DMS53 (cell line): Measurements from ENCODE around the gene SLC23A2.
"Not testable (repeated sequence)": the region's sequence is repeated elsewhere in the genome, so short reads cannot be mapped to it uniquely, and the experiment has no call there.

Source experiments
- DNase-seq: peaks from one replicate; lab custom pipeline; 2025; lab: John Stamatoyannopoulos, UW

Gene SLC23A2

DNA sequence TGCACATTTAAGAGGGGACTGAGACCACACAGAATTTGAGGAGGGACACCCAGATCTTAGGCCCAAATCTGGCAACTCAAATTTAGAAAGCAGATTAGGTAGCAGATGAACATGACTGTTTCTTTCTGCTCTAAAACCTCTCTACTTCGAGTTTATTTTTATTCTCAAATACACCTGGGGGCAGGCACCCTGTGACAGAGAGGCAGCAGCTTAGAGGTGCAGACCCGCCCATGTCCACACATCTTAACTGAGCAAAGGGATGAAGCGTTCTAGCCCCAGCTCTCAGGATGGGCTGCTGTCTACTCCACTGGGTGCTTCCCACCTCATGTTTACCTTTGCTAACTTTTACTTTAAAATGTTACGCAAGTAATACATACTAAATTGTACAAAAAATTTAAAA is 125.0 kb downstream of the SLC23A2 start:
- DNase-seq: no peak

DNA sequence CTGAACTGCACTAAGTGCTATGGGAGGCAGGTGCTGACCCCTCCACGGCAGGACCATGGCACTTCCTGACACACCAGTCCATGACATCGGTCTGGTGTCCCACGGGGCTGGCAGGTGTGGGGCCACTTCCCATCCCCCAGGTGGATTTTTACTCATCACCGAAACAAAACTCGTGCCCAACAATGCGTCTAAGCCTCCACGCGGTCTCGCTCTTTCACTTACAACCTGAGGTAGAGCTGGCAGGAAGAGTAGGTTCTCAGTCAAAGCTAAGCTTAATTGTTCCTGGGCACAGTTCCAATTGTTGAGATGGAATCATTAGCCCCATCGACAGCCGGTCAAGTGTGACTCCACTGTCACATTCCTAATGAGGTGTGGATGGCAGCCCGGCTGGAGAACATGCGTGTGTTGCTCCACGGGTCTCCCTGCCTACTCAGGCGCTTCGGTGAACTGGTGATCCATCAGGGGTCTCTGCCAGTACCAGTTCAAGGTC is 125.7 kb downstream of the SLC23A2 start:
- DNase-seq: peak; percentile 70

DNA sequence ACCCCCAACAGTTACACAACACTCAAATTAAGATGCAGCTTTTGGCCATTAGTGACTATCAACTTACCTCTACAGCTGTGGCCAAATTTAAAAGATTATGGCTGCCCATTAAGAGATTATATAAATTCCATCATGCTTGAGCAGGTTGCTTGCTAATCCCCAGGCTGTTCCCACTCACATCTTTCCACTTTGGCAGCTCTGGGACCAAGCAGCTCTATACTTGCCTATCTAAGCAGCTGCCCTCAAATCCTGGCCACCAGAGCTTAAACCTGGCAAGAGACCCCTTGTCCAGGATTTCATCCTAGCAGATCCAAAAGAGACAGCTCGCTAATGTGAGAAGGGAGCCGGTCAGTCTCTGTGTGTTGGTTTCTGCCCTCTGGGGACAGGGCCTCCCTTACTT is 127.9 kb downstream of the SLC23A2 start:
- no peak for DNase-seq

DNA sequence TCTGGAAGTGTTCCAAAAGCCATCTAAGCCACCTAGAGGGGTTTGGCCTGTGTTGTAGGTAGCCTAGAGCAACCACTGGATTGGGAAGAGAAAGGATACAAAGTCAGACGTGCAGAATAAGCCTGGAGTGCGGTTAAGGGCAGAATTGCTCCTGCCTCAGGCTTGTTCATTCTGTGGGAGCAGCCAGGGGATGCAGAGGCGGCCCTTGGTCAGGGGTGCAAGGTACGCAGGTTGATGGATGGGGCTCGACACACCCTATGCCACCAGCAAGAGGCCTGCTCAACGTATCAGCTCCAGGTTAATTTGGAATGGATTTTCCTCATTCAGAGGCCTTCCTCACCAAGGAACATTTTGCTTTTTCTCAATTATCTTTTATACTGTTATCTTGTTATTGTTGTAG is 129.8 kb downstream of the SLC23A2 start:
- DNase-seq: no peak

DNA sequence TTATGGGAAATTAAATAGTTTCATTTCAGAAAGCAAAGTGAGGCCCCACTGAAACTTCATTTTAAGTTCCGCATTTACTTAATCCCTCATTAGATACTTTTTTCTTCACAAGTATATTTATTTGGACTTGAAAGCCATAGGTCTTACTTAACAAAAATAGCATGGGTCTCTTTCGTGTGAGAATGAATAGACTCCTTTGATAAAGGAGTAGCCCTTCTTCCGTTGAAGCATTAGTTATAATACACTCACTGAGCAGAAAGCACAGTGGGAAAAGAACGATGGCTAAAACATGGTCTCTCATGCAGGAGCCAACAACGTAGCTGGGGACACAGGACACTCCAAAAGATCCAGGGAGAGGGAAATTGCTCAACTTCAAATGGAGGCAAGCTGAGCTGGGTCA is 130.4 kb downstream of the SLC23A2 start:
- no peak for DNase-seq

DNA sequence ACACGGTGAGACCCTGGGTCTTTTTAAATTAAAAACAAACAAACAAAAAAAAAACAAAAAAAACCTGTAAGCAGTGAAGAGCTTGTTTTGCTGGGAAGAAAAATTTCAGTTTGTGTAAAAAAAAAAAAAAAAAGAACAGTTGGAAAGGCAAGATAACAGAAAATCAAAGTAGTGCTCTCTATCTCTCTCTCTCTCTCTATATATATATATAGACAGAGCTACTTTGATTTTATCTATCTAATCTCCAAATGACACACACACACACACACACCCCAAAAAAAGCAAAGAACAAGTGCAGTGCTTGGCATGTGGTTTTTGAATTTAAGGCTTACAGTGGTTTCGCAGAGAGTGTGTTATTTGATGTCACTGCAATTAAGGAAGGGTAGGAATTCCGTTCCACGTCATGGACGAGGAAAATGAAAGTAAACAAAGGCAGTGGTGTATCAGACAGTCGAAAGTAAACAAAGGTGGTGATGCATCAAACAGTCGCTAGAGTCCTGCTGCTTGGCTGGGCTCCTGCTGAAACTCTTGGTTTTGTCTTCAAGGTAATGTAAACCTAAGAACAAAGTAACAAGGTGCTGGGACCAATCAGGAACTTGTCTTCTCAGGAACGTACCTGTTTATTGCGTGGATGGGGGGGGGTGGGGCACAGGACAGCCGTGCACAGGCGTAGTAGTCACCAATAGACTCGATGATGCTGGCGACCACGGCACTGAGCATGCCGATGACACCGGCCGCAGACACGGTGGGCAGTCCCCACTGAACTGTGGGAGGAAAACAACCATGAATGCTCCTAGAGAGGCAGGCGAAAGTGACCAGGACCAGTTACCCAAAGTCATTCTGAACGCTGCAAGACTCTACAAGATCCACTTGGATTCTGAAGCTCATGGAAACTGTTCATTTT is 131.8 kb downstream of the SLC23A2 start:
- DNase-seq: peak; percentile 78

DNA sequence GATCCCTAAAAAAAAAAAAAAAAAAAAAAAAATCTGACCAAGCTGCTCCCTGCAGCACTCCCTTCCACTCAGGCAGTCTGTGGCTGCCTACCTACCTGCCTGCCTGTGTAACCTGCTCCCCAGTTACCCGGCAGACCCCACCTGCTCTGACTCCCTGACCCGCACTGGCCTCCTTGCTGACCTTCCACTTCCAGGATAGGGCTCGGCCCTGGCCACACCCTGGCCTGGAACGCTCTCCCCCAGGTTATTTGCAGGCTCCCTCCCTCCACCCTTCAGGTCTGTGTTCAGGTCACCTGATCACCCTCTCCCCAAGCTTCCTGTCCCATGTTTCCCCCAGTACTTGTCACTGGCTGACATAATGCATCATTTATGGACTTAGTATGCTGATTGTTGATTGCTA is 134.3 kb downstream of the SLC23A2 start:
- no peak for DNase-seq

DNA sequence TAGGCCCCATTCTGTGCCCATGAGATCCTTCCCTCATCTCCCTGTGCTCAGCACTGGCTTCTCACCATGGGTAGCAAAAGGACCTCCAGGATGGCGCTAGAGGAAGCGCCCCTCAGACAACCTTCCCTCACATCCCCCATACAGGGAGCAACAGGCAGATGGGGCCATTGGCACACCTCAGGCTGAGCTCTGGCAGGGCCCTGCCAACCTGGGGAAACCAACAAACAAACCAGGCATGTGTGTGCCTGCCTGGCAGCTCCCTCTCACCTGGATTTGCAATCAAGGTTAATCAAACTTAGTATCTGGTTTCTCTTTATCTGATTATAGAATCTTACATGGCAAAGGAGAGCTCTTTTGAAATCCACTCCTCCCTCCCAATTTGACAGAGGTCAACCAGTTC is 134.9 kb downstream of the SLC23A2 start:
- DNase-seq: no peak

DNA sequence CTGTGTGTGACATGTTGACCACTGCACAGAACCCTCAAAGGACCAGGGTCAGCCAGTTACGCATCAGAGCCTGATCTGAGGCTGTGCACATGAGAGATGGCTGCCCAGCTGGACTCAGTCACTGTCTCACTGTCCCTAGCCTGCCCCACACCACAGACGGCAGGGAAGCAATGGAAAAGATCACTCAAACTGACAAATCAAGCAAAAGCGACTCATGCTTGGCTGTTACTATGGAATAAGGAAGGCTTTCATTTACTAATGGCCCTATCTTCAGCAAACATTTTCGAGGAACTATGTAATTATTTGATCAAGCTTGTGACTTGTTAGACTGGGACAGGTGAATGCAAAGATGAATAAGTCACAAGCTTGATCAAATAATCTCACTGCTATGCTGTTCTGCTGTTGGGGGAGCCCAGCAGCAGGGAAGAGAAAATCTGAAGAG is 137.0 kb downstream of the SLC23A2 start:
- DNase-seq: peak; percentile 68

DNA sequence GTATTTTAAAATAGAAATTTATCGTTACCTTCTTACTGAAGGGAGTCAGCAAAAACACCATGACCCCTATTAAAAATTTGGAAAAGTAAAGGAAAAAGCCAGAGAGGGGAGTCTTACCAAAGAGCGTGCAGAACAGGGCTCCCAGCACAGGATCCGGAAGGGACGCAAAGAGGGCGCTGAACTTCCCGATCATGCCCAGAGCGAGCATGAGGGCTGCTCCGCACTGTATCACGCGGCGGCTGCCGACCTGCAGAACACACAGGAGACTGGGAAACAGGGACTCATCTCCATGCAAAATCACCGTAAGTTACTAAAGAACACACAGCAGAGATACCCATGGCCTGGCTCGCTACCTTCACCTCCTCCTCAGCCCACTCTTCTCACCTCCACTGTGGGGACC is 138.6 kb downstream of the SLC23A2 start:
- no peak for DNase-seq

DNA sequence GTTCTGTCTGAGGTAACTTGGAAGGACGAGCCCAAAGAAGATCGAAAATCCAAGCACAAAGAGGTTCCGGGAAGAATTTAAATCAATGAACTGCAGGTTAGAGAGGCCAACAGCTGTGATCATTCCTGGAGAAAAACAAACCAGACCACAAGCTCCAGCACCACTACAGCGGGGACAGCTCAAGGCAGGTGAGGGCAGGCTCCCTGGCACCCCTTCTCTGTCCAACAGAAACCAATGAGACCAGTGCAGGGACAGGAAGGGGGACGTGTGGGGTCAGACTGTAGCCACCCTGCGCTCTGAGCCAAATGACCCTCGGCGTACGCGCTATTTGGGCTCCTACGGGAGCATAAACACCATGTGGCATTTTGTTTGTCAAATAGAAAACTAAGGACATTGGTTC is 139.3 kb downstream of the SLC23A2 start:
- DNase-seq: no peak

DNA sequence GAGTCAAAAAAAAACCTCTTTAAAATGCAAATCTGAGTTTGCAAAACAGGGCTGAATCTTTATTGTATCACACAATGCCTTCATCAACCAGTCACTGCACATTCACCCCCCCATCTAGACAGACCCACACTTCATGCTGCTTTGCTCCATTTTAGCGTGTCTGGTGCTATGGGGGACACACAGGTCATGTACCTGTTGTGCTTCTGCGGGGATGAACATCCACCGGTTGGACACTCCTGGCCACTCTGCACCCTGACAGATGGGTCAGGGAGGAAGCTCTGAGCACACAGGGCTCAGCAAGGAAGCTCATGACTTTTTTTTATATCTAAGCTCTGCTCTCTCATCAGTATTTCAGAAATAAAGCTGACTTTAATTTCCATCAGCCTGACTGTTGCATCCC is 143.3 kb downstream of the SLC23A2 start:
- DNase-seq: no peak

DNA sequence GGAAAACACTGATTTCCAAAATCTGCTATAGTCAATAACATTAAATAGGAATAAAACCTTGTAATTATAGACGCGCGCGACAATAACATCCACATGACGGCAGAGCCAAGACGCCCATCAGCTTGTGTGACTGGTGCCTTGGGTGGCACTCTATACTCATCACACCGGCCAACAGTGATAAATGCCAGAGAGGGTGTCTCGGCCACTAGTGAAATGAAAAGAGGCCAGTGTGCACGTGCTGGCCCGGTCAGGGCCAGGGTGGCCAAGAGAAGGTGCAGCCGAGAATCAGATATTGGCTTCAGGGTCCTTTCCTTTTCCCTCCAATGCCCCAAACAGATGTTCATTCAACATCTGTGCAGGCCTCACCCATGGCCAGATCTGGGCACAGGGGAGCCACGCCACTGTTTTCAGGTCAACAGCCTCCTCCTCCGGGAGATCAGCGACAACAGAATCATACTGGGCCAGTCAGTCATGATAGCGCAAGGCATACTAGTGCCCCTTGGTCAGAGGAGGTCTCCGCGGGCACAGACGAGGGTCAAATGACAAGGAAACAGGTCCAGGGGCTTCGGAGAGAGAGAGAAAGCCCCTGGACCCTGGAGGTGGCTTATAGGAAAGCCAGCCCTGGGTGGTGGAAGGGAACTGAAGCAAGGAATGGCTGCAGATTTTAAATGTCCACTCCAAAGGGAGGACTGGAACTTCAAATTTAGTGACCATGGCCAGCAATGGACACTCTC is 145.1 kb downstream of the SLC23A2 start:
- DNase-seq: no peak

DNA sequence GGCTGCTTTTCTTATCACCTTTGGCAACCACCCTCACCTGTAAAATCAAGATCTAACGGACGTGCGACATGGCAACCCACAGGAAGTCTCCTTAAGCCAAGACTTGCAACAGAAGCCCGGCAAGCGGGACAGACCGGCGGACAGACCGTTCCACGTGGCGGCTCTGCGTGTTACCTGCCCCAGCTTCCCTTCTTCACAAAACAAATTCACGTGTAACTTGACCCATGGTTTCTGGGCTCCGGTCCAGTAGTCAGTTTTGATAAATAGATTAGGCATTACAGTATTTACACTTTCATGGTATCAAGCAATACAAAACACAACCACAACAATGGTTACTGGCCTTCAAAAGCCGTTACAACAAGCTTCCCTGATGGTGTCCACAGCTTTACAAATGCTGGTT is 145.8 kb downstream of the SLC23A2 start:
- no peak for DNase-seq

DNA sequence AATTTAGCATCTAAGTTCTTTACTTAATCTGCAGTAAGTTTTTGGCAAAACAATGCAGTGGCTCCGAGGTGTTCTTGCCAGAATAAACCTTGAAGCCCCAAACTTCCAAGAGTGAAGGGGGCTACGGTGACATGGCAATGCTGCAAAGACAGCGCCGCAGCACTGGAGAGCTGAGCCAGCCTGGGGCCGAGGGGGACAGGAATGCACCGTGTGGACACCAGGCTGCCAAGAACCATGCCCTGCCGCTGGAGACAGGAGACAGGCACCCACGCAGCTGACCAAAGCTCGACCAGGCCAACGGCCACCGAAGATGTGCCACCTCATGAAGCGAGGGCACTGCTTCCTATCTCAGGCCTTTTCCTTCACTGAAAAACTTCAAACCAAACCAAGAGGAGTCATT is 146.2 kb downstream of the SLC23A2 start:
- DNase-seq: no peak

DNA sequence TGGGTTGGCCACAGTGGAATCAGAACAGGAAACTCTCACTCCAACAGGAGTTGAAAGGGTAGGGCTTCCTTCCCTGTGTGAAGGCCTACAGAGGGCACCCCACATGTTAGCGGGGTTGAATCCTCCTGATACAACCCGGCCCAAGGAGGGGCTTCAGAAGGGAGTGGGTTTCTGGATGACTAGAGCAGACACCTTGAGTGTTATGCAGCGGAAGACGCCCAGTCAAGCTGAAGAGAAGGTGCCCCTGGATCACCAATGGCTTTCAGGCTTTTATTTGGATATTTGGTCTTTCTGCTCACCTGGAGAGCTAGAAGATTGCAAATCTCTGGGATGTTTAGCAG is 146.8 kb downstream of the SLC23A2 start:
- DNase-seq: no peak

DNA sequence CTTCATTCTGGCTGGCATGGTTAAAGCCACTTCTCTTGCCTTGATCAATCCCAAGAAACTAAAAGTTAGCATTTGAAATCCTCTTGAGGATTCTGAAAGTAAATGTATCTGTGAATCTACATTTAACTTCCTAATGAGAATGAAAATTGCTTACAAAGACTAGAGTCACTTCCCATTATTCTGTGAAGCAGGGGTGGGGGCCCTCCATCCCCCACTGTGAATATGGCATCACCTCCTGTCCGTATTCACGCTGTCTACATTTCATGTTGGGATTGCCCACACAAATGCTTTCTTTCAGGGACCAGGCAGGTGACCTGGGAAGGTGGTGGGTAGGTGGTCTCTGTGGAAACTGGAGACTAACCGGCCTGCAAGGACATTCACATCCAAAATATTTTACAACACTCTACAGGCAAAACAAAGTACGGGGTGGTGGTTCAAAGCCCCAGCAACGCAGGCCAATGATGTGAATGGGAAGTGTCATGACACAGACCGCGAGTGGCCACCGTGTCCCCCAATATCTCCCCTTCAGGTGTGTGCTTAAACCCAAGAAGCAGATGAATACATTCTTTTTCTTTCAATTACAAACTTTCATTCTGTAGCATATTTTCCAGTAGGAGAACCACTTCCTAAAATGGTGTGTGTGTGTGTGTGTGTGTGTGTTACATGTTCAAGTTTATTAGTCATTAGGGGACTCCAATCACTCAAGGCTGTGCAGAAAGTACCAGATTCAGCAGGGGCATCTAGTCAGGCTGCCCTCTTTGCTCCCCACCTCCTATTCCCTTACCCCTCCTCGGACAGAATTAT is 147.4 kb downstream of the SLC23A2 start:
- no peak for DNase-seq

DNA sequence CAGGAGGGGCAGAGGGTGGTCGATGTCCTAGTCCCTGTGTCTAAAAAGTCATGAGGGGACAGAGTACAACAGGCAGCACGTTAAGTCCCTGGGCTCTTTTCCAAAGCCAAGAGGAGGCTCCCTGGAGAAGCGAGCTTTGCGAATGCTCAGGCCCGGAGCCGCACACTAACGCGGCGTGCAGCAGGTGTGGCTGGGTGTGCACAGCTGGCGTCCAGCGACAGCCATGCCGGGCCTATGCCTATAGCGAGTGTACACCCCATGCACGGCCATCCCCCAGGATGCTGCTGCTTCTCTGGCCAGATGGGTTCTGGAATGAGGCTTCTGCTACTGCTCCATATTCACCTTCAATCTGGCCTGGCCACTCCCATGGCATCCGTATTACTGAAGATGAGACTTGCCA is 148.3 kb downstream of the SLC23A2 start:
- no peak for DNase-seq

DNA sequence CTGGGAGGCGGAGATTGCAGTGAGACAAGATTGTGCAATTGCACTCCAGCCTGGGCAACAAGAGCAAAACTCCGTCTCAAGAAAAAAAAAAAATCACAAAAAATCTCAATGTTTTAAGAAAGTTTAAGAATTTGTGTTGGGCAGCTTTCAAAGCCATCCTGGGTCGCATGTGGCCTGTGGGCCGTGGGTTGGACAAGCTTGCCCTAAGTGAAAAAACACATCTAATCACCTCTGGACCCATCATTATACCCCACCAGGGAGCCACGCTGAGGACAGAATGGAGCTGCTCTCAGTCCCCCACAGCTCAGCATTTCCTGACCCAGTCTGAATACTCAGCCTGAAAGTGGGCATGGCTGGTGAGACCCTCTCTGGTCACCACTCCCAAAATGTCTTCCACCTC is 150.3 kb downstream of the SLC23A2 start:
- DNase-seq: no peak

DNA sequence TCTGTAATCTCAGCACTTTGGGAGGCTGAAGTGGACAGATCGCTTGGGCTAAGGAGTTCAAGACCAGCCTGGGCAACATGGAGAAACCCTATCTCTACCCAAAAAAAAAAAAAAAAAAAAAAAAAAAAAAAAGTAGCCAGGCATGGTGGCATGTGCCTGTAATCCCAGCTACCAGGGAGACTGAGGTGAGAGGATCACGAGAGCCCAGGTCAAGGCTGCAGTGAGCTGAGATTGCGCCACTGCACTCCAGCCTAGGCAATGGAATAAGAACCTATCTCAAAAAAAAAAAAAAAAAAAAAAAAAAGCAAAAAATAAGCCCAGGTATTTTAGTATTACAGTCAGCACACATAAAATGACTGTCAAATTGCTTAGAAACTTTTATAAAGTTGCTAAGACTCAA is 152.5 kb downstream of the SLC23A2 start:
- DNase-seq: not testable (repeated sequence)

DNA sequence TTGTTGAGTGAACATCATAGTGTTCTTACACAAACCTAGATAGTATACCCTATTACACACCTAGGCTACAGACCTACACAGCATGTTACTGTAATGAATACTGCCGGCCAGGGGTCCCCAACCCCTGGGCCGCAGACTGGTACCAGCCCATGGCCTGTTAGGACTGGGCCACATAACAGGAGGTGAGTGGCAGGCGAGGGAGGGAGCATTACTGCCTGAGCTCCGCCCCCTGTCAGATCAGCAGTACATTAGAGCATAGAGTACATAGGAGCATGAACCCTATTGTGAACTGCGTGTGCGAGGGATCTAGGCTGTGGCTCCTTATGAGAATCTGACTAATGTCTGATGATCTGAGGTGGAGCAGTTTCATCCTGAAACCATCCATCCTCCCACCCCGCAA is 153.3 kb downstream of the SLC23A2 start:
- DNase-seq: no peak

DNA sequence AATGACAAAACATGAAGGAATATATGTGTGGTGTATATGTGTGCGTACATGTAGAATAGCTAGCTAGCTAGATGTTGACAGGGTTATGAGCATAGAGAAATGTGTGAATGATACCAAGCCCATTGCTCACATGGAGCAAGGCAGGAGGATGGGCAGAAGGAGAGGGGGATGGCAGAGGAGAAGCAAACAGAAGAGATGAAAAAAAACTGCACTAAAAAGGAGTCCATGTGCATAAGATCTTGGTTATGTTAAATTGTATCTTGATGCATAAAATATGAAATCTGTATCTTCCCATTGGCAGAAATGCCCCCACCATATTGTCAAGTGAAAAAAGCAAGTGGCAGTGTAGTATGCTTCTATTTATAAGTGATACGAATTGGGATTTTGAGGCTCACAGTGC is 154.5 kb downstream of the SLC23A2 start:
- DNase-seq: no peak
